ENCODE results near the gene MPPED1. TPM values are rescaled to one million over a fixed set of nuclear protein-coding genes. Genes with fewer than 3 reads are reported as not detected.

Gene MPPED1
- total and polyA plus RNA-seq, 2 donors (not counting 1 experiment from before 2014, with no cell fraction given), result 0.13 TPM; not detected in 1

DNA sequence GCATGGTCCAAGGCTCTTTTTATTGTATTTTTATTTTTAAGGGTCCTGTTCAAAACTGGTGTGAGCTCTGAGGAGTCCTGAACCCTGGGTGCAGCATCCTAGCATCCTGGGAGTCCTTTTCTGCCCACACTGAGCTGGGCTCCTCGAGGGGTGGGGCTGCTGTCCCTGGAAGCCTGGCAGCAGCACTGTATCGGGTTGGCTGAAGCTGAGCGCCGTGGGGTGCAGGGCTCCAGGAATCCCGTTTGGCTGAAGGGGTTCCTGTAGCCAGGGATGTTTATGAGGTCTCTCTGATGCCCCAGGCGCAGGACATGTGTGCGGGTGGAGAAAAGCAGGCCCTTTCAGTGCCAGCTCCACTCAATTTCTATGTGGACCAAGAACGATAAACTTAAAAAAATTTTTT lies 95.4 kb downstream of the MPPED1 start:
- DNase-seq, result no peak
- ATAC-seq (ENCODE audit: low read depth), result no peak
- Histone ChIP-seq H3K9ac (ENCODE audit: low read length) (no peak overlapping the region), H3K4me1 (ENCODE audit: control insufficient read depth in 2 of 2, insufficient read depth in 2 of 2, low read length in 2 of 2) (no peaks in the 10 kb centered on the region), H3K27ac (ENCODE audit: low read length in 2 of 2) (no peak overlapping the region), H3K27me3 (replicated peaks in 1 of 4; ENCODE audit: control extremely low read depth in 1 of 4, control insufficient read depth in 3 of 4, insufficient read depth in 4 of 4, low read length in 3 of 4) (no peaks in the 10 kb centered on the region), H2AFZ (ENCODE audit: insufficient read depth, low read depth, low read length, poor library complexity, severe bottlenecking) (no peak overlapping the region), H3K9me3 (ENCODE audit: control extremely low read depth in 1 of 3, control insufficient read depth in 2 of 3, insufficient read depth in 1 of 3, low read length in 2 of 3) (peaks cover 0 to 9% (median 0%) of the 10 kb centered on the region in 3 donors), H3K79me2 (ENCODE audit: control insufficient read depth, insufficient read depth, low read length) (no peaks in the 10 kb centered on the region), H3K36me3 (replicated peaks in 1 of 2; ENCODE audit: control extremely low read depth in 1 of 2, control insufficient read depth in 1 of 2, extremely low read depth in 1 of 2, insufficient read depth in 2 of 2, low read length in 1 of 2) (no peaks in the 10 kb centered on the region), H4K20me1 (ENCODE audit: control insufficient read depth, insufficient read depth, low read length, poor library complexity, severe bottlenecking) (no peaks in the 10 kb centered on the region), H3K4me3 (ENCODE audit: control extremely low read depth in 1 of 5, extremely low read depth in 1 of 5, insufficient read depth in 1 of 5, low read depth in 2 of 5, low read length in 4 of 5) (no peak overlapping the region), H3K4me2 (replicated peaks; ENCODE audit: low read depth, low read length, poor library complexity, severe bottlenecking) (no peak overlapping the region)
- no peak overlapping the region for H3K27ac Mint-ChIP-seq
- H3K27me3 Mint-ChIP-seq, result no peaks in the 10 kb centered on the region
- ChIA-PET CTCF (no interaction called here), POLR2A (no interaction called here)
- no peak overlapping the region for H3K4me3 Mint-ChIP-seq
- intact Hi-C loops (cut with micrococcal nuclease), result no loop called here
- no peaks in the 10 kb centered on the region for H3K9me3 Mint-ChIP-seq (ENCODE audit: insufficient read depth)
- H3K4me1 Mint-ChIP-seq, result no peaks in the 10 kb centered on the region
- WGBS (ENCODE audit: insufficient coverage), result 79% methylated on average over 5 of the region's 8 CpGs
- TF ChIP-seq EZH2 (IDR thresholded peaks at IDR 0.05; ENCODE audit: borderline replicate concordance, insufficient read depth, low read depth, low read length, poor library complexity, severe bottlenecking) (no peak), CTCF (IDR thresholded peaks at IDR 0.05) (no peak)

GRCh38 chr22:43508489-43508888 lies 96.7 kb downstream of the MPPED1 start:
- H3K27me3 Mint-ChIP-seq, result no peaks in the 10 kb centered on the region

More at GRCh38 chr22:43508489-43508888, 96.7 kb downstream of the MPPED1 start:
- Mint-ChIP-seq H3K27ac (no peak overlapping the region), H3K4me3 (no peak overlapping the region), H3K9me3 (ENCODE audit: insufficient read depth) (no peaks in the 10 kb centered on the region), H3K4me1 (no peaks in the 10 kb centered on the region)
- no peaks in the 10 kb centered on the region for H4K20me1 ChIP-seq (ENCODE audit: control insufficient read depth, insufficient read depth, low read length, poor library complexity, severe bottlenecking)
- peaks cover 0 to 9% (median 0%) of the 10 kb centered on the region in 3 donors for H3K9me3 ChIP-seq (ENCODE audit: control extremely low read depth in 1 of 3, control insufficient read depth in 2 of 3, insufficient read depth in 1 of 3, low read length in 2 of 3)
- no peaks in the 10 kb centered on the region for H3K4me1 ChIP-seq (ENCODE audit: control insufficient read depth in 2 of 2, insufficient read depth in 2 of 2, low read length in 2 of 2)
- H3K9ac ChIP-seq (ENCODE audit: low read length), result no peak overlapping the region
- H3K27me3 ChIP-seq (replicated peaks in 1 of 4; ENCODE audit: control extremely low read depth in 1 of 4, control insufficient read depth in 3 of 4, insufficient read depth in 4 of 4, low read length in 3 of 4), result no peaks in the 10 kb centered on the region
- TF ChIP-seq CTCF (IDR thresholded peaks at IDR 0.05) (no peak), EZH2 (IDR thresholded peaks at IDR 0.05; ENCODE audit: borderline replicate concordance, insufficient read depth, low read depth, low read length, poor library complexity, severe bottlenecking) (no peak)
- ATAC-seq (ENCODE audit: low read depth) (no peak), DNase-seq (no peak)
- H3K36me3 ChIP-seq (replicated peaks in 1 of 2; ENCODE audit: control extremely low read depth in 1 of 2, control insufficient read depth in 1 of 2, extremely low read depth in 1 of 2, insufficient read depth in 2 of 2, low read length in 1 of 2), result no peaks in the 10 kb centered on the region
- no peak overlapping the region for H3K4me2 ChIP-seq (replicated peaks; ENCODE audit: low read depth, low read length, poor library complexity, severe bottlenecking)
- ChIA-PET POLR2A (no interaction called here), CTCF (no interaction called here)
- intact Hi-C loops (cut with micrococcal nuclease), result no loop called here
- H3K79me2 ChIP-seq (ENCODE audit: control insufficient read depth, insufficient read depth, low read length), result no peaks in the 10 kb centered on the region
- H3K4me3 ChIP-seq (ENCODE audit: control extremely low read depth in 1 of 5, extremely low read depth in 1 of 5, insufficient read depth in 1 of 5, low read depth in 2 of 5, low read length in 4 of 5), result no peak overlapping the region
- H2AFZ ChIP-seq (ENCODE audit: insufficient read depth, low read depth, low read length, poor library complexity, severe bottlenecking), result no peak overlapping the region
- no peak overlapping the region for H3K27ac ChIP-seq (ENCODE audit: low read length in 2 of 2)

Data from B cell (primary cell).